Measurements from ENCODE around the gene MAP3K12. TPM values are rescaled to one million over a fixed set of nuclear protein-coding genes. Genes with fewer than 3 reads are reported as not detected.
"Not testable (repeated sequence)": the region's sequence is repeated elsewhere in the genome, so short reads cannot be mapped to it uniquely, and the experiment has no call there.

MAP3K12 gene, protein sequence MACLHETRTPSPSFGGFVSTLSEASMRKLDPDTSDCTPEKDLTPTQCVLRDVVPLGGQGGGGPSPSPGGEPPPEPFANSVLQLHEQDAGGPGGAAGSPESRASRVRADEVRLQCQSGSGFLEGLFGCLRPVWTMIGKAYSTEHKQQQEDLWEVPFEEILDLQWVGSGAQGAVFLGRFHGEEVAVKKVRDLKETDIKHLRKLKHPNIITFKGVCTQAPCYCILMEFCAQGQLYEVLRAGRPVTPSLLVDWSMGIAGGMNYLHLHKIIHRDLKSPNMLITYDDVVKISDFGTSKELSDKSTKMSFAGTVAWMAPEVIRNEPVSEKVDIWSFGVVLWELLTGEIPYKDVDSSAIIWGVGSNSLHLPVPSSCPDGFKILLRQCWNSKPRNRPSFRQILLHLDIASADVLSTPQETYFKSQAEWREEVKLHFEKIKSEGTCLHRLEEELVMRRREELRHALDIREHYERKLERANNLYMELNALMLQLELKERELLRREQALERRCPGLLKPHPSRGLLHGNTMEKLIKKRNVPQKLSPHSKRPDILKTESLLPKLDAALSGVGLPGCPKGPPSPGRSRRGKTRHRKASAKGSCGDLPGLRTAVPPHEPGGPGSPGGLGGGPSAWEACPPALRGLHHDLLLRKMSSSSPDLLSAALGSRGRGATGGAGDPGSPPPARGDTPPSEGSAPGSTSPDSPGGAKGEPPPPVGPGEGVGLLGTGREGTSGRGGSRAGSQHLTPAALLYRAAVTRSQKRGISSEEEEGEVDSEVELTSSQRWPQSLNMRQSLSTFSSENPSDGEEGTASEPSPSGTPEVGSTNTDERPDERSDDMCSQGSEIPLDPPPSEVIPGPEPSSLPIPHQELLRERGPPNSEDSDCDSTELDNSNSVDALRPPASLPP
- total RNA-seq: 11.9 and 17.0 TPM in 2 replicates
- long read RNA-seq, partial matches to known transcripts: 0 of 3 reads
- long read RNA-seq, other reads (novel, unspliced or antisense): 3 of 3 reads

DNA sequence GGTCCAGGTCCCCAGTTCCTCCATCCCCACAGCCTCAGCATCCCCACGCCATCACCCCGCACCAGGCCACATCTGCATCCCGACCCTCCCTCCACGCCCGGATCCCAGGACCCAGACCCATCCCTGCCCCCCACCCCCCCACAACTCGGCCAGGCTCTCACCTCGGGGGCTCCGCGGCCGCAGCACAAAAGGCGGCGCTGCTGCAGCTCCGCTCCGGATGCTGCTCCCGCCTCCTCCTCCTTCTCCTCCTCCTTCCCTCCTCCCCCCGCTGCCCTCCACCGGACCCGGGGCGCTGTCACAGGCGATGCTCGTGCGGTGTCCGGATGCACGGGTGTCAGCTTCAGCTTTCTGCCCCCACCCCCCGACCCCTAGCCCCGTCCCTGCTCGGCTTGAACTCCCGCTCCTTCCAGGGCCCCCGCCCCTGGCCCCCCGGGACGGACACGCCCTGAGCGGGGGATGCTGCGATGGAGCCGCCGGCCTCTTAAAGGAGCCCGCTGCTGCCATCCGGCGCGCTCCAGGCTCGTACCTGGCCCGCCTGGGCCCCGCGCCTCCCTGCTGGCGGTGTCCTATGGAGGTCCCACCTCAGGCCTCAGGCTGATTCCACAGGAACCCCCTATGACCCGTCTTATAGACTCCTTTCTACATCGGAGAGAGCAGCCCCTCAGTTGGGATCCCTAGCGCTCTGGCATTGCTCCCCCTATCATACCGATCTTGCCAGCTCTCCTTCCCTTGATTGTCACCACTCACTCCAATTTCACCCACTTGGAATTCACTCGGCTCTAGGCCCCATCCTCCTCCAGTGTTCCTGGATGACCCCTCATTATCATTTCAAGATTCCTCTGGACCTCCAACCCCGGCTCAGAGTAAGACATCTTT, at the start of gene MAP3K12:
MAP3K12 (minus strand) TSS at position 193 of the 876 bp plus-strand sequence. CDS start 12,067 bp downstream, outside the sequence.
- no peak for DNase-seq (ENCODE audit: low spot score, unreplicated experiment)
- Mint-ChIP-seq H3K9me3 (ENCODE audit: low read depth) (no peaks in the 10 kb centered on the region), H3K4me3 (ENCODE audit: low read depth) (peak within 1 kb of the TSS; percentile 90), H3K27ac (peak within 1 kb of the TSS; percentile 98), H3K36me3 (ENCODE audit: insufficient read depth) (no peaks in the 10 kb centered on the region), H3K27me3 (no peaks in the 10 kb centered on the region), H3K4me1 (ENCODE audit: low read depth) (peaks cover 22% of the 10 kb centered on the region)
- TF ChIP-seq, protein P1, sequence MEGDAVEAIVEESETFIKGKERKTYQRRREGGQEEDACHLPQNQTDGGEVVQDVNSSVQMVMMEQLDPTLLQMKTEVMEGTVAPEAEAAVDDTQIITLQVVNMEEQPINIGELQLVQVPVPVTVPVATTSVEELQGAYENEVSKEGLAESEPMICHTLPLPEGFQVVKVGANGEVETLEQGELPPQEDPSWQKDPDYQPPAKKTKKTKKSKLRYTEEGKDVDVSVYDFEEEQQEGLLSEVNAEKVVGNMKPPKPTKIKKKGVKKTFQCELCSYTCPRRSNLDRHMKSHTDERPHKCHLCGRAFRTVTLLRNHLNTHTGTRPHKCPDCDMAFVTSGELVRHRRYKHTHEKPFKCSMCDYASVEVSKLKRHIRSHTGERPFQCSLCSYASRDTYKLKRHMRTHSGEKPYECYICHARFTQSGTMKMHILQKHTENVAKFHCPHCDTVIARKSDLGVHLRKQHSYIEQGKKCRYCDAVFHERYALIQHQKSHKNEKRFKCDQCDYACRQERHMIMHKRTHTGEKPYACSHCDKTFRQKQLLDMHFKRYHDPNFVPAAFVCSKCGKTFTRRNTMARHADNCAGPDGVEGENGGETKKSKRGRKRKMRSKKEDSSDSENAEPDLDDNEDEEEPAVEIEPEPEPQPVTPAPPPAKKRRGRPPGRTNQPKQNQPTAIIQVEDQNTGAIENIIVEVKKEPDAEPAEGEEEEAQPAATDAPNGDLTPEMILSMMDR (IDR thresholded peaks at IDR 0.05; ENCODE audit: unreplicated experiment): no peak

DNA sequence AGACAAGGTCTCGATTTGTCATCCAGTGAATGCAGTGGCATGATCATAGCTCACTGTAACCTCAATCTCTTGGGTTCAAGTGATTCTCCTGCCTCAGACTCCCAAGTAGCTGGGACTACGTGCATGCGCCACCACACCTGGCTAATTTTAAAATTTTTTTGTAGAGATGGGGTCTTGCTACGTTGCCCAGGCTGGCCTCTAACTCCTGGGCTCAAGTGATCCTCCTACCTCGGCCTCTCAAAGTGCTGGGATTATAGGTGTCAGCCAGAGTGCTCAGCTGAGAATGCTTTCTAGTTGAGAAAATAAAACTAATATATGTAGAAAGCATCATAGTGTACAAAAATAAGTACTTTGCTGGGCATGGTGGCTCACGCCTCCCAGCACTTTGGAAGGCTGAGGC, 49.1 kb upstream of the MAP3K12 start:
- not testable (repeated sequence) for DNase-seq (ENCODE audit: low spot score, unreplicated experiment); H3K36me3 Mint-ChIP-seq (ENCODE audit: insufficient read depth); H3K27me3 Mint-ChIP-seq; H3K4me3 Mint-ChIP-seq (ENCODE audit: low read depth); H3K4me1 Mint-ChIP-seq (ENCODE audit: low read depth); H3K9me3 Mint-ChIP-seq (ENCODE audit: low read depth); H3K27ac Mint-ChIP-seq

DNA sequence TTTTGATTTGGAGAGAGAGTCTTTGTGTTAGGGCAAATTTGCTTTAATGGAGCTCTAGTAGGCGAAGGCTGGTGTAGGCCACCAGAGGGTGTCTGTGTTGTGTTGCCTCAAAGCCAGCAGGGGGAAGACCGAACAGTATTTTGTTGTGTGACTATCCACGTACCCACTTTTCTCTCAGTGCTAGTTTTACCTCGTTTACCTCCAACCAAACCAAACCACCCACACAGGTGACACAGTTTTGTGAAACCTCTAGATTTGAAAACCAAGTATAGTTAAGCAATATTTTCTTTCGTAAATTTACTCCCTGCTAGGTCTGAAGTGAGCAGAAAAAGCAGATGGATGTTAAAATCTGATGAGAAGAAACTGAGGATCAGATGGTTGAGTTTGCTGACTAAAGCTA, 44.3 kb upstream of the MAP3K12 start:
- TF ChIP-seq, protein P1 (IDR thresholded peaks at IDR 0.05; ENCODE audit: unreplicated experiment): peak; percentile 79
- peaks cover 10% of the 10 kb centered on the region for H3K36me3 Mint-ChIP-seq (ENCODE audit: insufficient read depth)
- H3K4me3 Mint-ChIP-seq (ENCODE audit: low read depth): no peak overlapping the region
- H3K9me3 Mint-ChIP-seq (ENCODE audit: low read depth): no peaks in the 10 kb centered on the region
- DNase-seq (ENCODE audit: low spot score, unreplicated experiment): no peak
- no peaks in the 10 kb centered on the region for H3K27me3 Mint-ChIP-seq
- peak overlapping the region; percentile 69 for H3K27ac Mint-ChIP-seq
- peaks cover 3% of the 10 kb centered on the region for H3K4me1 Mint-ChIP-seq (ENCODE audit: low read depth)

DNA sequence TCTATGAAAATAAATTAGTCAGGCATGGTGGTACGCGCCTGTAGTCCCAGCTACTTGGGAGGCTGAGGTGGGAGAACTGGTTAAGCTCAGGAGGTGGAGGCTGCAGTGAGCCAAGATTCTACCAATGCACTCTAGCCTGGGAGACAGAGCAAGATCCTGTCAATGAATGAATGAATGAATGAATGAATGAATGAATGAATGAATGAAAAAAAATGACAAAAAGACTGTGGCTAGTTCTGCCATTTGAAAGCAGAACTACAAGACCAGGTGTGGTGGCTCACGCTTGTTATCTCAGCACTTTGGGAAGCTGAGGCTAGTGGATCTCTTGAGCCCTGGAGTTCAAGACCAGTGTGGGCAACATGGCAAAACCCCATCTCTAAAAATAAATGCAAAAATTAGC, 40.3 kb upstream of the MAP3K12 start:
- Mint-ChIP-seq H3K4me1 (ENCODE audit: low read depth) (peaks cover 10% of the 10 kb centered on the region), H3K4me3 (ENCODE audit: low read depth) (no peak overlapping the region), H3K36me3 (ENCODE audit: insufficient read depth) (peaks cover 20% of the 10 kb centered on the region)

DNA sequence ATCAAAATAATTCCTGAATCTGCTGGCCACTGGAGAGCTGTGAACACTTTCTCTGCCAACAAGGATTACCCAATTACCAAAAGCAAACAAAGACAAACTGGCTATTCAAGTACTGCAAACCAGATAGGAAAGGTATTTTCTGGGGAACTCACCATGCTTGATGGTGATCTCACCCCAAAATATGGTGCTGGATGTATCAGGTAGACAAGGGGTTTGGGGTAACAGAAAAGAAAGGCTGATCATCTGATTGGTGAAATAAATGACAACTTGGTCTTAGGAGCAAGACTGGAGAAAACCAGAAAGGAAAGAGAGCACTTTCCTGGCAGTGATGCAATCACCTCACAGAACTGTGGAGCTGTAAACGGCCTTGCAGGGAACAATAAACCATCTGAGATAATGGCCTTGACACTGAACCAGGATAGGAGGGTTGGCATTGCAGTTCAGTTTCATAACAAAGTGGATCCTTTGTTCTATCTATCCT, 39.0 kb upstream of the MAP3K12 start:
- Mint-ChIP-seq H3K27ac (peak overlapping the region; percentile 90), H3K27me3 (no peaks in the 10 kb centered on the region), H3K4me3 (ENCODE audit: low read depth) (no peak overlapping the region), H3K36me3 (ENCODE audit: insufficient read depth) (peaks cover 23% of the 10 kb centered on the region), H3K4me1 (ENCODE audit: low read depth) (peaks cover 10% of the 10 kb centered on the region), H3K9me3 (ENCODE audit: low read depth) (no peaks in the 10 kb centered on the region)
- no peak for DNase-seq (ENCODE audit: low spot score, unreplicated experiment)
- TF ChIP-seq, protein P1 (IDR thresholded peaks at IDR 0.05; ENCODE audit: unreplicated experiment): no peak

More for the DNA sequence above, 40.3 kb upstream of the MAP3K12 start:
- H3K27me3 Mint-ChIP-seq: no peaks in the 10 kb centered on the region
- TF ChIP-seq, protein P1 (IDR thresholded peaks at IDR 0.05; ENCODE audit: unreplicated experiment): no peak
- no peak overlapping the region for H3K27ac Mint-ChIP-seq
- no peaks in the 10 kb centered on the region for H3K9me3 Mint-ChIP-seq (ENCODE audit: low read depth)
- DNase-seq (ENCODE audit: low spot score, unreplicated experiment): no peak

All from progenitor cell of endocrine pancreas (in vitro differentiated cells).